ENCODE data around the gene C1orf56.

The C1orf56 gene

GRCh38 chr1:151047591-151047924 is at the start of gene C1orf56:
Gene C1orf56 (plus strand): TSS chr1:151047751. CDS start chr1:151047848, 97 bp downstream.
- Histone ChIP-seq H3K27ac (no peak within 1 kb of the TSS), H3K27me3 (peaks cover 47% of the 10 kb centered on the region), H3K36me3 (peaks cover 49% of the 10 kb centered on the region), H3K4me2 (peak within 1 kb of the TSS; percentile 73), H3K4me1 (peaks cover 11% of the 10 kb centered on the region; the same call in 1 of the 2 replicates), H3K9ac (0 out of 2 replicates have a peak within 1 kb of the TSS, but pooled peaks have one; percentile 5), H4K20me1 (peaks cover 61% of the 10 kb centered on the region), H3K9me3 (peaks cover 5% of the 10 kb centered on the region; the same call in 1 of the 2 replicates), H3K4me3 (peak within 1 kb of the TSS; percentile 62)
- no peak for TF ChIP-seq Cebpa-rat (IDR thresholded peaks at IDR 0.05)

GRCh38 chr1:150997949-150998348 is 49.6 kb upstream of the C1orf56 start:
- Histone ChIP-seq H3K4me2 (no peak overlapping the region), H4K20me1 (no peaks in the 10 kb centered on the region; the same call in 1 of the 2 replicates), H3K4me3 (no peak overlapping the region), H3K27ac (no peak overlapping the region), H3K27me3 (no peaks in the 10 kb centered on the region), H3K4me1 (peaks cover 20% of the 10 kb centered on the region), H3K9me3 (no peaks in the 10 kb centered on the region), H3K36me3 (peaks cover 71% of the 10 kb centered on the region), H3K9ac (no peak overlapping the region)
- TF ChIP-seq Cebpa-rat (IDR thresholded peaks at IDR 0.05) = no peak

- Histone ChIP-seq H3K9ac (no peak overlapping the region), H3K27me3 (no peaks in the 10 kb centered on the region), H4K20me1 (no peaks in the 10 kb centered on the region; the same call in 1 of the 2 replicates), H3K4me1 (peaks cover 33% of the 10 kb centered on the region), H3K27ac (no peak overlapping the region; the same call in 1 of the 2 replicates), H3K36me3 (peaks cover 71% of the 10 kb centered on the region), H3K9me3 (no peaks in the 10 kb centered on the region), H3K4me2 (no peak overlapping the region), H3K4me3 (no peak overlapping the region)
- no peak for TF ChIP-seq Cebpa-rat (IDR thresholded peaks at IDR 0.05)
Measured at GRCh38 chr1:150999051-150999674, 48.4 kb upstream of the C1orf56 start.

- no peak for TF ChIP-seq Cebpa-rat (IDR thresholded peaks at IDR 0.05)
- Histone ChIP-seq H3K4me2 (no peak overlapping the region), H3K27ac (no peak overlapping the region)
Measured at GRCh38 chr1:150999926-151000325, 47.6 kb upstream of the C1orf56 start.

GRCh38 chr1:151000408-151000807 is 47.1 kb upstream of the C1orf56 start:
- Histone ChIP-seq H3K27ac (no peak overlapping the region), H4K20me1 (no peaks in the 10 kb centered on the region; the same call in 1 of the 2 replicates), H3K9ac (no peak overlapping the region), H3K4me2 (no peak overlapping the region), H3K4me1 (peaks cover 45% of the 10 kb centered on the region), H3K4me3 (no peak overlapping the region), H3K27me3 (no peaks in the 10 kb centered on the region), H3K36me3 (peaks cover 66% of the 10 kb centered on the region), H3K9me3 (no peaks in the 10 kb centered on the region)
- TF ChIP-seq Cebpa-rat (IDR thresholded peaks at IDR 0.05) = no peak

More at GRCh38 chr1:150999926-151000325, 47.6 kb upstream of the C1orf56 start:
- no peak overlapping the region for H3K4me3 ChIP-seq
- peaks cover 71% of the 10 kb centered on the region for H3K36me3 ChIP-seq
- peaks cover 40% of the 10 kb centered on the region for H3K4me1 ChIP-seq
- no peaks in the 10 kb centered on the region for H3K9me3 ChIP-seq
- H4K20me1 ChIP-seq = no peaks in the 10 kb centered on the region; the same call in 1 of the 2 replicates
- no peaks in the 10 kb centered on the region for H3K27me3 ChIP-seq
- H3K9ac ChIP-seq = no peak overlapping the region

GRCh38 chr1:151001602-151002001 is 45.9 kb upstream of the C1orf56 start:
- Histone ChIP-seq H3K9ac (no peak overlapping the region), H3K4me3 (no peak overlapping the region), H3K27me3 (no peaks in the 10 kb centered on the region), H4K20me1 (no peaks in the 10 kb centered on the region; the same call in 1 of the 2 replicates), H3K4me2 (no peak overlapping the region), H3K27ac (no peak overlapping the region), H3K4me1 (peaks cover 50% of the 10 kb centered on the region), H3K9me3 (no peaks in the 10 kb centered on the region), H3K36me3 (peaks cover 62% of the 10 kb centered on the region)
- no peak for TF ChIP-seq Cebpa-rat (IDR thresholded peaks at IDR 0.05)

GRCh38 chr1:151002051-151002450 is 45.5 kb upstream of the C1orf56 start:
- Histone ChIP-seq H3K4me1 (peaks cover 55% of the 10 kb centered on the region), H3K9ac (no peak overlapping the region), H3K27me3 (no peaks in the 10 kb centered on the region), H3K36me3 (peaks cover 58% of the 10 kb centered on the region), H3K9me3 (no peaks in the 10 kb centered on the region), H3K4me2 (peak overlapping the region; percentile 94; the same call in 1 of the 2 replicates), H4K20me1 (no peaks in the 10 kb centered on the region; the same call in 1 of the 2 replicates), H3K4me3 (no peak overlapping the region), H3K27ac (no peak overlapping the region)
- no peak for TF ChIP-seq Cebpa-rat (IDR thresholded peaks at IDR 0.05)

- H3K4me3 ChIP-seq = no peak overlapping the region
- peaks cover 52% of the 10 kb centered on the region for H3K36me3 ChIP-seq
- peak overlapping the region; percentile 94 for H3K4me2 ChIP-seq
- no peaks in the 10 kb centered on the region for H3K27me3 ChIP-seq
- TF ChIP-seq Cebpa-rat (IDR thresholded peaks at IDR 0.05) = no peak
- no peaks in the 10 kb centered on the region for H3K9me3 ChIP-seq
- no peak overlapping the region for H3K9ac ChIP-seq
- H4K20me1 ChIP-seq = no peaks in the 10 kb centered on the region; the same call in 1 of the 2 replicates
- H3K27ac ChIP-seq = no peak overlapping the region
- H3K4me1 ChIP-seq = peaks cover 60% of the 10 kb centered on the region
Measured at GRCh38 chr1:151002611-151003010, 44.9 kb upstream of the C1orf56 start.

- peaks cover 47% of the 10 kb centered on the region for H3K36me3 ChIP-seq
- TF ChIP-seq Cebpa-rat (IDR thresholded peaks at IDR 0.05) = no peak
- H4K20me1 ChIP-seq = no peaks in the 10 kb centered on the region; the same call in 1 of the 2 replicates
- peaks cover 65% of the 10 kb centered on the region for H3K4me1 ChIP-seq
- H3K9ac ChIP-seq = peak overlapping the region; percentile 22; the same call in 1 of the 2 replicates
- H3K4me3 ChIP-seq = no peak overlapping the region
- H3K4me2 ChIP-seq = peak overlapping the region; percentile 94
- H3K27ac ChIP-seq = no peak overlapping the region; the same call in 1 of the 2 replicates
- H3K27me3 ChIP-seq = no peaks in the 10 kb centered on the region
- no peaks in the 10 kb centered on the region for H3K9me3 ChIP-seq
Measured at GRCh38 chr1:151003180-151003579, 44.4 kb upstream of the C1orf56 start.

- Histone ChIP-seq H3K36me3 (peaks cover 20% of the 10 kb centered on the region), H3K4me2 (peak overlapping the region; percentile 94), H3K9ac (peak overlapping the region; percentile 85), H3K27me3 (no peaks in the 10 kb centered on the region), H3K9me3 (no peaks in the 10 kb centered on the region), H3K4me3 (peak overlapping the region; percentile 72), H3K27ac (peak overlapping the region; percentile 84), H4K20me1 (no peaks in the 10 kb centered on the region; the same call in 1 of the 2 replicates), H3K4me1 (peaks cover 75% of the 10 kb centered on the region)
- no peak for TF ChIP-seq Cebpa-rat (IDR thresholded peaks at IDR 0.05)
Measured at GRCh38 chr1:151005729-151006319, 41.7 kb upstream of the C1orf56 start.
